Neuron (in vitro differentiated cells): ENCODE results near the gene AK4.
"Not testable (repeated sequence)": the region's sequence is repeated elsewhere in the genome, so short reads cannot be mapped to it uniquely, and the experiment has no call there.

Experiments used
- H2AFZ ChIP-seq: one replicate; pipeline ENCODE4 v1.6.1; 2013; ENCODE audit warnings: low read depth, mild to moderate bottlenecking, inconsistent platforms, low read length, moderate library complexity
- H3K27me3 ChIP-seq: one replicate; pipeline ENCODE4 v1.6.1; 2013; ENCODE audit warnings: low read length; ENCODE audit not compliant: insufficient read depth
- H3K36me3 ChIP-seq: one replicate; pipeline ENCODE4 v1.6.1; 2013; ENCODE audit warnings: low read length; ENCODE audit not compliant: insufficient read depth
- H3K4me1 ChIP-seq: one replicate; pipeline ENCODE4 v1.6.1; 2013; ENCODE audit warnings: low read length; ENCODE audit not compliant: insufficient read depth
- H3K4me3 ChIP-seq: 2 replicates; pipeline ENCODE4 v1.5.1; 2013; ENCODE audit warnings: mild to moderate bottlenecking, low read length, moderate library complexity
- H3K9me3 ChIP-seq: one replicate; pipeline ENCODE4 v1.6.1; 2013; ENCODE audit warnings: low read length

The AK4 gene

DNA sequence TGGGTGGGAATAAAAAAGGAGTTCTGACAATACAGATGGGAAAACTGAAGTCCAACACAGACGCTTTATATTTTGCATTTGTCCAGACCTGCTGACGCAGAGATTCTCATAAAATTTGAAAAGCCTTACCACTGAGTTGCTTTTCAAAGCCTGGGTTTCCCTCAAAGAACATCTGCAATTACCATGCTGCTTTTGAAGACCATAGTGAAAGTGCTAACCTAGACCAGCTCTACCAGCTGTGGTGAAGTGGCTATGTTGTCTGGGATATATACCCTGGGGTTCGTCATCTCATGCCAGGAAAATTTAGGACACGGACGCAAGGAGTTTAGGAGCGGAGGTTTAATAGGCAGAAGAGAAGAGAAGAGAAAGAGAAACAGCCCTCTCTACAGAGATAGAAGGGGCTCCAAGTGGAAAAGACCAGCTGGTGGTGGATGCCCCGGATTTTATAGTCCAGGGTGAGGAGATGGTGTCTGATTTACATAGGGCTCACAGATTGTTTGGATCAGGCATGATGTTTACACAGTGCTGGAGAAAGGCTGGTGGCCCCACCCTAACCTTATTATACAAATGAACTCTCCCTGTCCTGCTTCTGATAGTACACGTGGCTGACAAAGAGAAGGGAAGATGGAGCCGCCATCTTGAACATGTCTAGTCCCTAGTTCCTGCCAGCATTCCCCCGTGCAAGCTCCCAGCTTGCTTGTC, 73.8 kb downstream of the AK4 start:
- H3K9me3 ChIP-seq = no peaks in the 10 kb centered on the region
- H3K4me1 ChIP-seq = no peaks in the 10 kb centered on the region
- H3K36me3 ChIP-seq = no peaks in the 10 kb centered on the region
- peak overlapping the region; percentile 17 for H2AFZ ChIP-seq
- no peak overlapping the region for H3K4me3 ChIP-seq
- peaks cover 3% of the 10 kb centered on the region for H3K27me3 ChIP-seq

DNA sequence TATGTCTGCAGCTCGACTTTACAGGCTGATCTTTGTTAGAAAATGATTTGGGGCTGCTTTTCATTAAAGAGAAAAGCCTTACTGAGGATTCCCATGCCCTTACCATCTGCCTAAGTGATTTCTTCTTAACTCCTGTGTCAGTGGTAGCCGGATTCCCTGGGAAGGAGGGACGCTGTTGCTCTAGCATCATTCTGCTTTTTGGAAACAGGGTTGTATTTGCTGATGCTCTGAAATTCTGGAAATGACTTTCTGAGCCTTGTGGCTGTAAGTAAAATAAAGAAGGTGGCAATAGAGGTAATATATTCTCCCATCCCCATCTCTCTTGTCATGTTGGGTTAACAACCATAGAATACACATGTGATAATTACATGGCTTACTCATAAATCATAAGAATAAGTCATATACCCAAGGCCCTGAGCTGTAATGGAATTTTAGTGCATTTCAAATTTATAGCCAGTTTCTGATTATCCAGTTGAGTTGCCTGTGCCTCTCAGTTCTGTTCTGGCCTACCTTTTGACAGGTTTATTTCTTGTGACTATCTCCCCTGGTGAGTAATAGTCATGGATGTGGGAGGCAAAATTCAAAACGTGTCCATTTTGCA, 74.4 kb downstream of the AK4 start:
- Histone ChIP-seq H3K27me3 (peaks cover 3% of the 10 kb centered on the region), H3K4me1 (no peaks in the 10 kb centered on the region), H3K9me3 (no peaks in the 10 kb centered on the region), H2AFZ (peak overlapping the region; percentile 17), H3K4me3 (no peak overlapping the region), H3K36me3 (no peaks in the 10 kb centered on the region)

DNA sequence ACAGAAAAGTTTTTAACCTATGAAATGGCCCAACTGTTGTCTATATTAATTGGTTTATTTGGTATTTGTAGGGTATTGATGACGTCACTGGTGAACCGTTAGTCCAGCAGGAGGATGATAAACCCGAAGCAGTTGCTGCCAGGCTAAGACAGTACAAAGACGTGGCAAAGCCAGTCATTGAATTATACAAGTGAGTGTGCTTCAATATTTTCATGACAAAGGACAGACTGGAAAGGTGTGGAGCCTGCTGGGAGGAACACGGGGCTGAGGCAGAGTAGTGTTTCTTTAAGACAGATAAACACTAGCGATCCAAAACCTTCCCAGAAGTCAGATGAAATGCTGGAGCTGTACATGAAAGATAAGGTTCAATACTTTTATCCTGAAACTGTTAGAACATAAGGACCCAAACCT, 76.7 kb downstream of the AK4 start:
- Histone ChIP-seq H3K4me3 (no peak overlapping the region), H3K4me1 (no peaks in the 10 kb centered on the region), H3K9me3 (no peaks in the 10 kb centered on the region), H3K36me3 (no peaks in the 10 kb centered on the region), H2AFZ (no peak overlapping the region), H3K27me3 (peaks cover 3% of the 10 kb centered on the region)

DNA sequence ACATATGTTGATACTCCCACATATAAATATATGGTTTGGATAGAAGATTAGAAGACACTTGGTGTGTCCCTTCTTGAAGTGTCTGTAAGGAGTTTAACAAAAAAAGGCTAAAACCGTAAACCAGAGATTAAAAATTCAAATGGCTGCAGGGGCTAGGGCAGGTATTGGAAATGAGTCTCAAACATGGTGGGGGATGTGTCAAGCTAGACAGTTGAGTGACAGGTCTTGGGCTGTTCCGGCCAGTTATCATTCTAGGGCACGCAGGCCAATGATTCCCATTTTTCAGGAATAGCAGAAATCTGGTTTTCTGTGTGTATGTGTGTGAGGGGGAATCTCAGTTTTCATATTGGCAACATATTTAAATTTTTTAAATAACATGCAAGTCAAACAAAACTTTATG, 77.2 kb downstream of the AK4 start:
- Histone ChIP-seq H3K27me3 (peaks cover 3% of the 10 kb centered on the region), H3K4me3 (no peak overlapping the region), H2AFZ (no peak overlapping the region), H3K36me3 (no peaks in the 10 kb centered on the region), H3K9me3 (no peaks in the 10 kb centered on the region), H3K4me1 (no peaks in the 10 kb centered on the region)

DNA sequence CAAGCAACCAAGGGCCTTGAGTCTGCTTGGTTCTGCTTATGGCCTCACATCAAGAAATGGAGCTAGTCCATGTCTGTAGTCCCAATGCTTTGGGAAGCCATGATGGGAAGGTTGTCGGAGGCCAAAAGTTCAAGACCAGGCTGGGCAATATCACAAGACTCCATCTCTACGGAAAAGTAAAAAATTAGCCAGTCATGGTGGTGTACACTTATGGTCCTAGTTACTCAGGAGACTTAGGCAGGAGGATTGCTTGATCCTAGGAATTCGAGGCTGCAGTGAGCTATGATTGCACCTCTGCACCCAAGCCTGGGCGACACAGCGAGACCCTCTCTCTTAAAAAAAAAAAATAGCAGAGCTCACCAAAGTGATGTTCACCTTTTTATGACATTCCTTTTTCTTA, 81.2 kb downstream of the AK4 start:
- Histone ChIP-seq H3K36me3 (no peaks in the 10 kb centered on the region), H3K9me3 (no peaks in the 10 kb centered on the region), H3K4me1 (no peaks in the 10 kb centered on the region), H2AFZ (no peak overlapping the region), H3K4me3 (no peak overlapping the region), H3K27me3 (peaks cover 2% of the 10 kb centered on the region)

DNA sequence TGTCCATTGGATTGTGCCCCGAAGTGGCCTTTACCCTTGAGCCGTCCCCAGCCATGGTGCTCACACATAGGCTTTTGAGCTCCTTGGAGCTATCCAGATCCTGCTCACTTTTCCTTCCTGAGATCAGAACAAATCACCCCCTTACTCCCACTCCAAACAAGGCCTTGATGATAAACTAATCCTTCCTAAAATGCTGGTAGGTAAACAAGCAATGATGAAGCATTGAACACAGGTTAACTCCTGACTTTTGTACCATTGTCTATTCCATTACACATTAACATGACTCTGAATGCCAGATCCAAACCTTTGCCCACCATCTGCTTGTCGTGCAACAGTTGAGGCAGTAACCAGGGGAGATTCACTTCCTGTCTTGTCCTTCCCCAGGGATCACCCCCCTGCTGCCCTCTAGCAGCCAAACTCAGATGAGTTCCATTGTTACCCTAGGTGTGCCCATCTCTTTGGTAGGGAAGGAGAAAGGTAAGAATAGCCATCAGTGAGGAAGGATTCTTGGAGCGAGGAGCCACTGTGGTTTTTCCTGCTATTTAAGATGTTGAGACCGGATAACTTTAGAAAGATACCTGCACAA, 81.8 kb downstream of the AK4 start:
- H2AFZ ChIP-seq = no peak overlapping the region
- H3K36me3 ChIP-seq = no peaks in the 10 kb centered on the region
- H3K9me3 ChIP-seq = no peaks in the 10 kb centered on the region
- H3K4me1 ChIP-seq = no peaks in the 10 kb centered on the region
- H3K4me3 ChIP-seq = no peak overlapping the region
- H3K27me3 ChIP-seq = peaks cover 2% of the 10 kb centered on the region

DNA sequence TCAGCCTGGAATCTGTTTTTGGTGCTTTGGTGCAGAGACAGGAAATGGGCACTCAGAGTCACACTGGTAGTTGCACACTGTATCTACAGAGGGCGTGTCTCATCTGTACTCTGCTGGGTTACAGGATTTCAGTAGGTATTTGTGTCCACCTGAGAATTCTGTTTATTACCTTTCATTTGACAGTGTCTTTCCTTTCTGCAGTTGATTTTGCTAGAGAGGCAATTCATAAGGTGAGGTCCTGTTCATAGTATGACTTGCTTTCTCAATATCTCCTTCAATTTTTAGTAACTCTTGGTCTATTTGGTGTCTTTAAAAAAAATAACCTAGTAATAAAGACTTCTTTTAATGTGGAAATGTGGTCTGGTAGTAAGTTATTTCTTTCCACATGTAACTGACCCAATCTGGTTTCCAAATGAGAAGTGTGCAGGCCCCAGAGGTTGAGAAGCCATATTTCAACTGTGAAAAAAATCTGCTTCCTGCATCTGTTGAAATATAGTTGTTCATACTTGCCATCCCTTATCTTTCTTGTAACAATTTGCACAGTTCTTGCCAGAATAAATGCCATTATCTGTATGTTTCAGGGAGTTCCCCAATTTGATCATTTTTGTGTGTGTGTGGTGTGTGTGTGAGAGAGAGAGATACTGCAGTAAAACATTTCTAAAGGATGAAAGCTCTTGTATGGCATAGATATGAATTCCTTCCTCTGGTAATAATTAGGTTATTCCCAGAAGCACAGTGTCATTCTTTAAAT, 82.9 kb downstream of the AK4 start:
- no peaks in the 10 kb centered on the region for H3K9me3 ChIP-seq
- H2AFZ ChIP-seq = no peak overlapping the region
- H3K27me3 ChIP-seq = no peaks in the 10 kb centered on the region
- no peaks in the 10 kb centered on the region for H3K4me1 ChIP-seq
- no peaks in the 10 kb centered on the region for H3K36me3 ChIP-seq
- H3K4me3 ChIP-seq = no peak overlapping the region

DNA sequence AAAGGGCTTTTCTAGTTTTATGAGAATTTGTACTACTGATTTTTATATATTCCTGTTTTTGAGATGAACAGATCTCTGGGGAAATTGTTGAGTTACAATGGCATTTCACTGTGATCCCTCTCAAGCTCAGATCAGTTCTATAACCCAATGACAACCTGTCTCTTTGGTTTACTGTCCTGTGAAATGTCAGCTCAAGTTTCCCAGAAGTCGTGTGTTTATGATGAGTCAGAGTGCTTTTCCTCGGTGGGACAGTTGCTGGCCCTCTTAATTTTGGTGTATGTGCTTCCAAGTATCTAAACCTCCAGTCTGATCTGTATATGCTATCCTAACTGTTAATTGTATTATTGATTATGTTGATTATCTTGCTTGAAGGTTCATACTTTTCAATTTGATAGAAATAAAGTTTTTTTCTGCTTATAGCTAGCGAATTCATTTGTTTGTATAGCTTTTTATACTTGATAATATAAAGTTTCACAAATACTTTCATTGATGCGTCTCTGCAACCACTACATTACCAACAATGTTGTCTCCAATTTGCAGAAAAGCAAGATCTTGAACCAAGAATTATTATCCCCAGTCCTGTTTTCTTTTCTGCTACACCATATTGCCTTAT, 83.8 kb downstream of the AK4 start:
- H3K27me3 ChIP-seq = no peaks in the 10 kb centered on the region
- no peaks in the 10 kb centered on the region for H3K4me1 ChIP-seq
- no peaks in the 10 kb centered on the region for H3K36me3 ChIP-seq
- no peaks in the 10 kb centered on the region for H3K9me3 ChIP-seq
- no peak overlapping the region for H3K4me3 ChIP-seq
- no peak overlapping the region for H2AFZ ChIP-seq

DNA sequence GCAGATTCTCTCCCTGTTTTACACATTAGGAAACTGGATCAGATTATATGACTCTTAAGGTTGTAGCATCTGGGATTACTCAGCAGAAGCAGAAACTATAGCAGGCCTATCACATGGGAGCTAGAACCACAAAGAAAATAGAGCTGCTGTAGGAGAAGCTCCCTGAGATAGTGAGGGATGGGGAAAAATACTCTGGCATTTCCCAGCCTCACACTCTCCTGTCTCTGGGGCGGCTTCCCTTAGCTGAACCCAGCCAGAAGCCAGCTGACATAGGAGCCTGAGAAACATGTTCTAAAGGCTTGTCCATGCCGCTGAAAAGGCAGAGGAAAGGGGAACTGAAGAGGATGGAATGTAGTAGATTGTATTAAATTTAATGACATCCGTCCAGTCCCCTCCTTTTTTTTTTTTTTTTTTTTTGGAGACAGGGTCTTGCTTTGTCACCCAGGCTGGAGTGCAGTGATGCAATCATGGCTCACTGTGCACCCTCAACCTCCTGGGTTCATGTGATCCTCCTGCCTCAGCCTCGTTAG, 84.5 kb downstream of the AK4 start:
- Histone ChIP-seq H3K4me3 (no peak overlapping the region), H3K9me3 (no peaks in the 10 kb centered on the region), H3K36me3 (no peaks in the 10 kb centered on the region), H2AFZ (no peak overlapping the region), H3K27me3 (no peaks in the 10 kb centered on the region), H3K4me1 (no peaks in the 10 kb centered on the region)

DNA sequence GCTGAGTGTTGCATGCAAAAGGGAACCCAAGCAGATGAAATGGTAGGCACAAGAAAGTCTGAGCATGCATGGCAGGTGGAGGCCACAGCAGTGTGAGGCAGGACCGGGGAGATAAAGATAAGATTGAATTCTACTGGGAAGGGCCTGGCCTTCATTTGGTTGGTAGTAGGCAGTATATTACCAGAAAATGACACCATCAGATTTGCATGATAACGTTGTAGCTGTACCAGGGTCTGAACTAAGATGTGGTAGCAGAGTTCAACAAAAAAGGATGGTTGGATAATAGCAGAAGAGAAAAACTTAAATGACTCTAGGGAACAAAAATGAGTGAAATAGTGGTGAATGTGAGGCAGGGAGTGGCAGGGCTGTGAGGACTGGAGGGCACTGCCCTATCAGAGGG, 85.8 kb downstream of the AK4 start:
- H3K27me3 ChIP-seq = no peaks in the 10 kb centered on the region
- no peaks in the 10 kb centered on the region for H3K36me3 ChIP-seq
- H3K4me3 ChIP-seq = no peak overlapping the region
- no peak overlapping the region for H2AFZ ChIP-seq
- no peaks in the 10 kb centered on the region for H3K9me3 ChIP-seq
- H3K4me1 ChIP-seq = no peaks in the 10 kb centered on the region

DNA sequence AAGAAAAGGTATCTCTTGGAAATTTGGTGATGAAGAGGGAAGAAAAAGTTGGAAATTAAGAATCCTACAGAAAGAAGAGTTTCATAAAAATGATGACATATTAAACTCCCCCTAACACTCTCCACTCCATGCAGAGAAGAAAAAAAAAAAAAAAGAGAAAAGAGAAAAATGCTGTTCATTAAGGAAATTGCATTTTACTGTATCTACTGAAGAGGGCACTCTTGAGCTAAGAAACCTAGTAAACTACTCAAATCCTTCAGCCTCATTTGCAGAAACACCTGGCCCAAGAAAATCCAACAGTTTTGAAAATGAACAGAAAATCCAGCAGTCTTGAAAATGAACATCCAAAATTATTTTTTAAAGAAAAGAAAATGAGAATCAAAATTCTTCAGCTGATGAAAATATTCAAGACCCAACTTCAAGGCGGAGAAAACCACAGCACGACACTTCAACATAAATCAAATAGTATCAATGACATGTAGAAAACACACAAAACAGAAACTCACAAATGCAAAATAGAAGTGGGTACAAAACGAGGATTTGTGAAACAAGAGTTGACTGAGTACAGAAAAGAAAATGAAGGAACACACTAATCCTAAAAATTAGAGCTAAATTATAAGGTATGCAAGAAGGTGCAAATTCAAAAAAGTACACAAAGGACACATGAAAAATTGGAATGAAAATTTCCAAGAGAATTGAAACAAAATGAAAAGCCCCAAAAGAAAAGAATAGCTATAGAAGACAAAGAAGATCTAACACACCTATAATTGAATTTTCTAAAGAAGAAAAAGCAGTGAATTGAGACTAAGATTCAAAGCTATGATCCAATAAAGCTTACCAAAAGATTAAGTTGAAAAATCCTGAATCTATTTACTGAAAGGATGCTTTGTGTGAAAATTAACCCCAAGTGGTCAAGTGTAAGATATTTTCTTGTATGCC, 88.1 kb downstream of the AK4 start:
- Histone ChIP-seq H2AFZ (no peak overlapping the region), H3K27me3 (no peaks in the 10 kb centered on the region), H3K9me3 (no peaks in the 10 kb centered on the region), H3K36me3 (no peaks in the 10 kb centered on the region), H3K4me1 (no peaks in the 10 kb centered on the region), H3K4me3 (no peak overlapping the region)

DNA sequence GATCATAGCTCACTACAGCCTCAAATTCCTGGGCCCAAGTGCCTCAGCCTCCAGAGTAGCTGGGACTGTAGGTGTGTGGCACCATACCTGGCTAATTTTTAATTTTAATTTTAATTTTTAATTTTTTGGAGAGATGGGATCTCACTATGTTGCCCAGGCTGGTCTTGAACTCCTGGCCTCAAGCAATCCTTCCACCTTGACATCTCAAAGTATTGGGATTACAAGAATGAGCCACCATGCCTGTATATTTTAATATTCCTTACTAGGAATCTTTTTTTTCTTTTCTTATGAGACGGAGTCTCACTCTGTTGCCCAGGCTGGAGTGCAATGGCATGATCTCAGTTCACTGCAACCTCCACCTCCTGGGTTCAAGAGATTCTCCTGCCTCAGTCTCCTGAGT, 89.1 kb downstream of the AK4 start:
- not testable (repeated sequence) for H3K9me3 ChIP-seq, H3K4me3 ChIP-seq, H3K4me1 ChIP-seq, H2AFZ ChIP-seq, H3K27me3 ChIP-seq, H3K36me3 ChIP-seq
